B cell (primary cell): Measurements from ENCODE around the gene GTF3A. TPM values are rescaled to one million over a fixed set of nuclear protein-coding genes. Genes with fewer than 3 reads are reported as not detected.

Source experiments
- ATAC-seq: fragments of 200-7000 bp; cut with Tn5 transposase; one replicate; pipeline ENCODE4 v1.10.0; 2021; ENCODE audit warnings: low read depth, mild to moderate bottlenecking, moderate number of reproducible peaks, moderate library complexity
- CTCF ChIA-PET: fragments of 350-600 bp; sonication (Branson Sonifier 250); formaldehyde crosslinking; loops from one replicate; lab custom pipeline; 2021; ENCODE audit warnings: antibody characterized with exemption, inconsistent platforms; lab: Charles Lee
- POLR2A ChIA-PET: fragments of 350-600 bp; sonication (Branson Sonifier 250); formaldehyde crosslinking; loops from one replicate; lab custom pipeline; 2021; ENCODE audit warnings: antibody characterized with exemption; lab: Charles Lee
- DNase-seq: peaks from one replicate; pipeline ENCODE4 v3.0.0; 2013
- H2AFZ ChIP-seq: 2 replicates; pipeline ENCODE4 v1.6.1; 2012; ENCODE audit warnings: mild to moderate bottlenecking, low read depth, low read length; ENCODE audit not compliant: insufficient read depth, poor library complexity, severe bottlenecking
- H3K27ac ChIP-seq, 2 donors: 1 replicate in 1 of 2; 2 replicates in 1 of 2; pipeline ENCODE4 v1.5.1; 2012 to 2013; ENCODE audit warnings: low read length in 2 of 2, mild to moderate bottlenecking in 2 of 2, moderate library complexity in 1 of 2
- H3K27me3 ChIP-seq, 4 experiments: fragments of 200-600 bp in 1 of 4; sonication (generic) in 1 of 4; replicated peaks in 1 of 4; 1 replicate in 2 of 4; 2 replicates in 2 of 4; pipeline versions ENCODE4 v1.6.1 to v1.7.0; 2013 to 2016; ENCODE audit warnings: low read length in 3 of 4, mild to moderate bottlenecking in 2 of 4, mixed read lengths in 1 of 4, moderate library complexity in 1 of 4; ENCODE audit not compliant: insufficient read depth in 4 of 4, control insufficient read depth in 3 of 4; ENCODE audit errors: control extremely low read depth in 1 of 4
- H3K36me3 ChIP-seq, 2 experiments: replicated peaks in 1 of 2; 1 replicate in 1 of 2; 2 replicates in 1 of 2; pipeline versions ENCODE4 v1.6.1 to v1.7.1; 2013; ENCODE audit warnings: low read length in 1 of 2; ENCODE audit not compliant: insufficient read depth in 2 of 2, control insufficient read depth in 1 of 2; ENCODE audit errors: control extremely low read depth in 1 of 2, extremely low read depth in 1 of 2
- H3K4me1 ChIP-seq, 2 donors: fragments of 200-600 bp in 1 of 2; sonication (generic) in 1 of 2; 1 replicate in 1 of 2; 2 replicates in 1 of 2; pipeline versions ENCODE4 v1.5.1 to v1.6.1; 2013 to 2017; ENCODE audit warnings: low read length in 2 of 2; ENCODE audit not compliant: control insufficient read depth in 2 of 2, insufficient read depth in 2 of 2
- H3K4me2 ChIP-seq: replicated peaks from 2 replicates; pipeline ENCODE3; 2012; ENCODE audit warnings: mild to moderate bottlenecking, low read depth, low read length; ENCODE audit not compliant: poor library complexity, severe bottlenecking
- H3K4me3 ChIP-seq, 5 experiments: fragments of 200-600 bp in 1 of 5; sonication (generic) in 1 of 5; 1 replicate in 3 of 5; 2 replicates in 2 of 5; pipeline versions ENCODE4 v1.5.1 to v1.7.0; 2011 to 2016; ENCODE audit warnings: low read length in 4 of 5, mild to moderate bottlenecking in 4 of 5, low read depth in 2 of 5, control low read depth in 1 of 5, moderate library complexity in 1 of 5; ENCODE audit not compliant: insufficient read depth in 1 of 5; ENCODE audit errors: control extremely low read depth in 1 of 5, extremely low read depth in 1 of 5
- H3K79me2 ChIP-seq: fragments of 200-600 bp; sonication (generic); one replicate; pipeline ENCODE4 v1.6.0; 2016; ENCODE audit warnings: low read length; ENCODE audit not compliant: control insufficient read depth, insufficient read depth
- H3K9ac ChIP-seq: fragments of 200-600 bp; sonication (generic); 2 replicates; pipeline ENCODE4 v1.6.1; 2017; ENCODE audit warnings: mild to moderate bottlenecking, low read length, moderate library complexity
- H3K9me3 ChIP-seq, 3 donors: one replicate each; pipeline versions ENCODE4 v1.6.1 to v1.7.1; 2013; ENCODE audit warnings: low read length in 2 of 3; ENCODE audit not compliant: control insufficient read depth in 2 of 3, insufficient read depth in 1 of 3; ENCODE audit errors: control extremely low read depth in 1 of 3
- H4K20me1 ChIP-seq: 2 replicates; pipeline ENCODE4 v1.6.0; 2012; ENCODE audit warnings: mild to moderate bottlenecking, low read length; ENCODE audit not compliant: insufficient read depth, control insufficient read depth, poor library complexity, severe bottlenecking
- H3K27ac Mint-ChIP-seq: one replicate; pipeline ENCODE4 v1.8.0; 2021; ENCODE audit warnings: mixed read lengths
- H3K27me3 Mint-ChIP-seq: one replicate; pipeline ENCODE4 v1.8.0; 2021; ENCODE audit warnings: mixed read lengths
- H3K4me1 Mint-ChIP-seq: one replicate; pipeline ENCODE4 v1.8.0; 2021; ENCODE audit warnings: mixed read lengths
- H3K4me3 Mint-ChIP-seq: one replicate; pipeline ENCODE4 v1.8.0; 2021; ENCODE audit warnings: mixed read lengths
- H3K9me3 Mint-ChIP-seq: one replicate; pipeline ENCODE4 v1.8.0; 2022; ENCODE audit warnings: mixed read lengths; ENCODE audit not compliant: insufficient read depth
- EZH2 ChIP-seq: IDR thresholded peaks from 2 replicates; pipeline ENCODE4 v1.6.1; 2012; ENCODE audit warnings: borderline replicate concordance, low read depth, mild to moderate bottlenecking, moderate library complexity, low read length; ENCODE audit not compliant: insufficient read depth, poor library complexity, severe bottlenecking
- WGBS: methylation state at CpG from one replicate; pipeline ENCODE4 v1.1.5; 2013; ENCODE audit warnings: missing lambda C conversion rate; ENCODE audit not compliant: insufficient coverage; 5-methylcytosine and 5-hydroxymethylcytosine counted together
- intact Hi-C: fragments of 100-400 bp; cut with micrococcal nuclease; formaldehyde crosslinking; loops from one replicate; pipeline ENCODE4 v1.10.0; 2022
- polyA plus RNA-seq: library from polyadenylated mRNA; depleted of rRNA; stranded (reverse); fragments of >200 nt; gene quantifications from 2 replicates; pipeline ENCODE4 v1.2.3, GENCODE V29; 2012
- total RNA-seq, 2 donors: library from RNA; stranded (reverse); fragments of 120-200 nt in 1 of 2; gene quantifications; 1 replicate in 1 of 2; 2 replicates in 1 of 2; pipeline versions ENCODE4 v1.2.3 to v1.2.4, GENCODE V29; 2013 to 2022
- TF ChIP-seq, protein P1 (sequence below): fragments of 200-600 bp; IDR thresholded peaks from one replicate; pipeline ENCODE4 v1.8.0; 2022; ENCODE audit warnings: antibody characterized with exemption, mild to moderate bottlenecking

The GTF3A gene
- total and polyA plus RNA-seq, 2 donors (not counting 1 experiment from before 2014, with no cell fraction given), result 122 to 169 TPM

GRCh38 chr13:27401210-27401609 lies 23.2 kb upstream of the GTF3A start:
- Histone ChIP-seq H3K79me2 (no peaks in the 10 kb centered on the region), H3K27me3 (peaks cover 0 to 5% (median 2%) of the 10 kb centered on the region in 4 experiments), H3K4me2 (peak overlapping the region; percentile 53), H3K4me3 (no peak overlapping the region), H3K27ac (no peak overlapping the region), H4K20me1 (no peaks in the 10 kb centered on the region), H2AFZ (peak overlapping the region; percentile 67), H3K9ac (no peak overlapping the region), H3K4me1 (peaks cover 6 to 8% of the 10 kb centered on the region in 2 donors), H3K9me3 (peaks cover 0 to 5% (median 0%) of the 10 kb centered on the region in 3 donors), H3K36me3 (no peaks in the 10 kb centered on the region)
- intact Hi-C loops, result no loop called here
- TF ChIP-seq, protein P1, sequence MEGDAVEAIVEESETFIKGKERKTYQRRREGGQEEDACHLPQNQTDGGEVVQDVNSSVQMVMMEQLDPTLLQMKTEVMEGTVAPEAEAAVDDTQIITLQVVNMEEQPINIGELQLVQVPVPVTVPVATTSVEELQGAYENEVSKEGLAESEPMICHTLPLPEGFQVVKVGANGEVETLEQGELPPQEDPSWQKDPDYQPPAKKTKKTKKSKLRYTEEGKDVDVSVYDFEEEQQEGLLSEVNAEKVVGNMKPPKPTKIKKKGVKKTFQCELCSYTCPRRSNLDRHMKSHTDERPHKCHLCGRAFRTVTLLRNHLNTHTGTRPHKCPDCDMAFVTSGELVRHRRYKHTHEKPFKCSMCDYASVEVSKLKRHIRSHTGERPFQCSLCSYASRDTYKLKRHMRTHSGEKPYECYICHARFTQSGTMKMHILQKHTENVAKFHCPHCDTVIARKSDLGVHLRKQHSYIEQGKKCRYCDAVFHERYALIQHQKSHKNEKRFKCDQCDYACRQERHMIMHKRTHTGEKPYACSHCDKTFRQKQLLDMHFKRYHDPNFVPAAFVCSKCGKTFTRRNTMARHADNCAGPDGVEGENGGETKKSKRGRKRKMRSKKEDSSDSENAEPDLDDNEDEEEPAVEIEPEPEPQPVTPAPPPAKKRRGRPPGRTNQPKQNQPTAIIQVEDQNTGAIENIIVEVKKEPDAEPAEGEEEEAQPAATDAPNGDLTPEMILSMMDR, result no peak
- no peak for TF ChIP-seq EZH2
- DNase-seq (peak; percentile 33), ATAC-seq (peak; percentile 62)
- Mint-ChIP-seq H3K4me1 (peaks cover 9% of the 10 kb centered on the region), H3K4me3 (peak overlapping the region; percentile 40), H3K9me3 (no peaks in the 10 kb centered on the region), H3K27me3 (peaks cover 5% of the 10 kb centered on the region), H3K27ac (no peak overlapping the region)
- POLR2A ChIA-PET, result no interaction called here
- CTCF ChIA-PET, result interaction anchor here (1.0 to 8.0 kb wide), 3 partner anchors 25 to 426 kb away, joined by 3 to 119 read pairs (median 5); no protein-coding TSS in a partner anchor
- WGBS, result 20% methylated on average over 1 of the region's 3 CpGs

GRCh38 chr13:27403203-27403678 lies 21.2 kb upstream of the GTF3A start:
- DNase-seq (no peak), ATAC-seq (no peak)
- Histone ChIP-seq H3K27me3 (peaks cover 0 to 2% (median 0%) of the 10 kb centered on the region in 4 experiments), H2AFZ (no peak overlapping the region), H3K9ac (no peak overlapping the region), H3K4me1 (peaks cover 11% of the 10 kb centered on the region in 2 donors), H3K27ac (no peak overlapping the region), H3K79me2 (no peaks in the 10 kb centered on the region), H3K36me3 (no peaks in the 10 kb centered on the region), H3K4me3 (no peak overlapping the region), H3K4me2 (no peak overlapping the region), H4K20me1 (no peaks in the 10 kb centered on the region), H3K9me3 (peaks cover 0 to 5% (median 0%) of the 10 kb centered on the region in 3 donors)
- Mint-ChIP-seq H3K9me3 (no peaks in the 10 kb centered on the region), H3K4me3 (no peak overlapping the region), H3K4me1 (peaks cover 12% of the 10 kb centered on the region), H3K27ac (no peak overlapping the region), H3K27me3 (peaks cover 14% of the 10 kb centered on the region)
- ChIA-PET POLR2A (no interaction called here), CTCF (interaction anchor here (3.5 to 8.0 kb wide), 2 partner anchors 22 to 424 kb away, joined by 22 to 119 read pairs; partner anchors contain the start of gene GTF3A)
- intact Hi-C loops, result no loop called here
- WGBS, result 100% methylated on average over 1 of the region's 3 CpGs
- TF ChIP-seq, protein P1, result no peak
- no peak for TF ChIP-seq EZH2
